Measurements from ENCODE around the gene BSX. TPM values are rescaled to one million over a fixed set of nuclear protein-coding genes. Genes with fewer than 3 reads are reported as not detected.

BSX gene
- total RNA-seq, 1 donor from 2014 or later = not detected

DNA sequence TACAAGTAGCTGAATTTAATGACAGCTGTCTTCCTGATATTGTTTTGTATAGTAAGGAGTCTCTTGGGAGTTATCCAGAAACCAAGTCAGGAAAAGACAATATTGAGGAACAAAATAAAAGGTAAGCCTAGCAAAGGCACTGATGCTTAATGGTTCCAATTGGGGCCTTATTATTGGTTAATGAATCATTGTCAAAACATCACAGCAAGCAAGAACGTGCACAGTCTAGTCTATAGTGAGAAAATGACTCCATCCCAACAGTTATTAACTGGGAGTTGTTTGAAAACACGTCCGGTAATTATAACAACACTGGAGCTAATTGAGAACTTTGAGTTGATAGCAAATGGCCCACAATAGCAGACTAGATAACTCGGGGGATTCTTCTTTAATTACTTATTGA lies 17.7 kb downstream of the BSX start:
- no peak for DNase-seq (ENCODE audit: extremely low read depth, low read depth, low spot score)

GRCh38 chr11:122954455-122954854 lies 27.2 kb downstream of the BSX start:
- no peak for DNase-seq (ENCODE audit: extremely low read depth, low read depth, low spot score)

DNA sequence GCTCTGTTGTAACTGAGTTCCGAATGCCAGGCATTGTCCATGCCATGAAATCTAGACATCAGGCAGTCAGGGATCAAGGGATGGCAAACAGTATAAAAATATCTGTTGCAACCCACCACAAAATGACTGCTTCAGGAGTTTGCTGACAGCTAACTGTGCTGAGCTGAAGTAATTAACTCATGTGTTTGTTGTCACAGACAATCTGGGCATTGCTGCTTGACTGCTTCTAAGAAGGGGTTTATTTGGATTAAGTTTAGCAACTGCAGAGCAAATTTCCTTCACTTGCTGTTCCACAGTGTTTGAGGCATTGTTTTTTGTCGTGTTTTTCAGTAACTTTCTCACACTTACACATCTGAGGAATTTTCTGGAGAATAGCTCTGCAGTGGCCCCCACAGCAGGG lies 30.4 kb downstream of the BSX start:
- no peak for DNase-seq (ENCODE audit: extremely low read depth, low read depth, low spot score)

GRCh38 chr11:122938557-122938956 lies 43.1 kb downstream of the BSX start:
- no peak for DNase-seq (ENCODE audit: extremely low read depth, low read depth, low spot score)

- DNase-seq (ENCODE audit: extremely low read depth, low read depth, low spot score) = no peak
Measured at GRCh38 chr11:122937983-122938382, 43.7 kb downstream of the BSX start.

- no peak for DNase-seq (ENCODE audit: extremely low read depth, low read depth, low spot score)
Measured at GRCh38 chr11:122933416-122933815, 48.2 kb downstream of the BSX start.

DNA sequence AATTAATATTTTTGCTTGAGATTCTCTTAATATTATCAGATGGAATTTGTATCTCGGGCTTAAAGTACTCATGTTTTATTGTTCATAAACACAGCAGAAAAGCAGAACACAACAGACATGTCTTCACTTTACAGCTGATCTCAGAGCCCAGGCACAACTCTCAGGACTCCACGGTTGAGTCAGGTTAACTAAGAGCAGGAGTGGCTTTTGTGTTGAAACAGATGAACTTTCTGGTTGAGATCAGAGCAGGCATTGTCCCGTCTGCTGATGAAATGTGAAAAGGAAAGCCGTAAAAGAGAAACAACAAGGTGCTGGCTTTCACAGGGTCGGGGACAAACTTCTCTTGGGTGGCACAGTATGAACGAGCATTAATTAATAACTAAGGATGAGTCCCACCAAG lies 50.1 kb downstream of the BSX start:
- DNase-seq (ENCODE audit: extremely low read depth, low read depth, low spot score) = no peak

Other genes starting within 250 kb of the BSX start
- not detected in 2 replicates for gene CRTAM, start 143.3 kb downstream of the BSX start, total RNA-seq
- 4.4 and 4.9 TPM in 2 replicates for gene JHY, start 99.1 kb downstream of the BSX start, total RNA-seq
- gene HSPA8, start 80.3 kb upstream of the BSX start, total RNA-seq = 1,578 and 1,857 TPM in 2 replicates
- 1.5 and 7.1 TPM in 2 replicates for gene CLMP, start 213.4 kb upstream of the BSX start, total RNA-seq

All from glomerular endothelial cell (primary cell).